Measurements from ENCODE around the gene VGLL2.

The VGLL2 gene, protein sequence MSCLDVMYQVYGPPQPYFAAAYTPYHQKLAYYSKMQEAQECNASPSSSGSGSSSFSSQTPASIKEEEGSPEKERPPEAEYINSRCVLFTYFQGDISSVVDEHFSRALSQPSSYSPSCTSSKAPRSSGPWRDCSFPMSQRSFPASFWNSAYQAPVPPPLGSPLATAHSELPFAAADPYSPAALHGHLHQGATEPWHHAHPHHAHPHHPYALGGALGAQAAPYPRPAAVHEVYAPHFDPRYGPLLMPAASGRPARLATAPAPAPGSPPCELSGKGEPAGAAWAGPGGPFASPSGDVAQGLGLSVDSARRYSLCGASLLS

DNA sequence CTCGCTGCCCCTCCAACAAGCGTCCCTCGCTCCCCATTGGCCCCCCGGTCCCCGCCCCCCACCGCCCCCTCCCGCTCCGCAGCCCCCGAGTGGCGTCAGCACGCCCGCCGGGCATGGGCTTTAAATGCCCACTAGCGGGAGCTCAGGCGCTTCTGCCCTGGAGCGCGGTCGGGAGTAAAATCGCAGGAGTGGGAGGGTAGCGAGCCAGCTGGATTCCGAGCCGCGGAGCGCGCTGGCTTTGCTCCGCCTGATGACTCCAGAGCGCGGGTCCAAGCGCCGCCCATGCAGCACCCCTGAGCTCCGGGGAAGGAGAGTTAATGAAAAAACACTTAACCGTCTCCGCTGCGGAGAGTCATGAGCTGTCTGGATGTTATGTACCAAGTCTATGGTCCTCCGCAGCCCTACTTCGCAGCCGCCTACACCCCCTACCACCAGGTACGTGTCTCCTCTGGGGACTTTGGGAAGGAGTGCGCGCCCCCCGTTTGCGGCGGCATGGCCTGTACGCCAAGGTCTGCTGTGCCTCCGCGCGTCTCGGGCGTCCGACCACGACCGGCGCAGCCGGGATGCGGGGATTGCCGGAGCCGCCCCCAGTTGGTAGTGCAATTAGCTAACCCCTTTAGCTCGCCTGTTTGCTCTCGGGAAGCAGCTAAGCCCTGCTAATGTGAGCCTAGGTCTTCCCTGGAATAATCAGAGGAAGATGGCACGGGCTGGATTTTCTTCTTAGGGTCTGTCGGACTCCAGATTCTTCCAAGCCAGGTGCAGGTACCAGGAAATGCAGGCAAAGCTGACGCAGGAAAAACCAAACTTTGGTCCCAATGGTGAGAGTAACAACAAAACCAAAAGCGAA is at the start of gene VGLL2:
Gene VGLL2, plus strand, starts transcription at position 149 of the 847 bp plus-strand sequence. Its CDS starts 206 bp downstream, at position 355.
- POLR2A ChIA-PET: no interaction called here
- CTCF ChIA-PET: interaction anchor here (1.0 to 1.3 kb wide), 2 partner anchors 9 to 14 kb away, joined by 5 to 7 read pairs; no protein-coding TSS in a partner anchor
- TF ChIP-seq NFRKB (IDR thresholded peaks at IDR 0.05): no peak
- no peak for TF ChIP-seq ELF4 (IDR thresholded peaks at IDR 0.05)
- no peak for TF ChIP-seq CTBP1 (IDR thresholded peaks at IDR 0.05; ENCODE audit: borderline replicate concordance)
- DNase-seq (ENCODE audit: extremely low spot score): peak; percentile 85

DNA sequence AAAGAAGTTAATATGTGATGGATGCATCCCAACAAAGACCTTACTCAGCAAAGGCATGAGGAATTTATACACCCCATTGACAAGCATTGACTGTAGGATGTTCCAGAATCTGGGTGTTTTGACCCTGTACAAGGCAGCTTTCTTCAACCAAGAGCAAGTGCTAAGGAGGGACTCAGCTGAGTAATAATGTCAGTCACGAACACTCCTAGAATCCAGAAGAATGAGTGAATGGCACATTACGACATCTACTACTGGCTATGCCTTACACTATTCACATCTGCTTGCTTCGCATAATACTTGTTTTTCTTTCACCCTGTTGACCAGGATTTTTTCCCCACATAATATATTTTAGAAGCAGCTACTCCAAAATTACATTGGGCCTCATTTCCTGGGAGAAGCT is 42.5 kb upstream of the VGLL2 start:
- DNase-seq (ENCODE audit: extremely low spot score): no peak
- ChIA-PET POLR2A (no interaction called here), CTCF (no interaction called here)
- TF ChIP-seq ARNT (IDR thresholded peaks at IDR 0.05) (no peak), LEF1 (IDR thresholded peaks at IDR 0.05; ENCODE audit: borderline replicate concordance) (no peak), FOXM1 (IDR thresholded peaks at IDR 0.05; ENCODE audit: borderline replicate concordance) (no peak), NFRKB (IDR thresholded peaks at IDR 0.05) (no peak), BHLHE40 (IDR thresholded peaks at IDR 0.05; ENCODE audit: borderline replicate concordance) (no peak), L3MBTL2 (conservative IDR thresholded peaks at IDR 0.05) (no peak), FOXK2 (IDR thresholded peaks at IDR 0.05) (no peak), CTBP1 (IDR thresholded peaks at IDR 0.05; ENCODE audit: borderline replicate concordance) (no peak)
- TF ChIP-seq, protein P1, sequence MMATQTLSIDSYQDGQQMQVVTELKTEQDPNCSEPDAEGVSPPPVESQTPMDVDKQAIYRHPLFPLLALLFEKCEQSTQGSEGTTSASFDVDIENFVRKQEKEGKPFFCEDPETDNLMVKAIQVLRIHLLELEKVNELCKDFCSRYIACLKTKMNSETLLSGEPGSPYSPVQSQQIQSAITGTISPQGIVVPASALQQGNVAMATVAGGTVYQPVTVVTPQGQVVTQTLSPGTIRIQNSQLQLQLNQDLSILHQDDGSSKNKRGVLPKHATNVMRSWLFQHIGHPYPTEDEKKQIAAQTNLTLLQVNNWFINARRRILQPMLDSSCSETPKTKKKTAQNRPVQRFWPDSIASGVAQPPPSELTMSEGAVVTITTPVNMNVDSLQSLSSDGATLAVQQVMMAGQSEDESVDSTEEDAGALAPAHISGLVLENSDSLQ (IDR thresholded peaks at IDR 0.05): no peak

DNA sequence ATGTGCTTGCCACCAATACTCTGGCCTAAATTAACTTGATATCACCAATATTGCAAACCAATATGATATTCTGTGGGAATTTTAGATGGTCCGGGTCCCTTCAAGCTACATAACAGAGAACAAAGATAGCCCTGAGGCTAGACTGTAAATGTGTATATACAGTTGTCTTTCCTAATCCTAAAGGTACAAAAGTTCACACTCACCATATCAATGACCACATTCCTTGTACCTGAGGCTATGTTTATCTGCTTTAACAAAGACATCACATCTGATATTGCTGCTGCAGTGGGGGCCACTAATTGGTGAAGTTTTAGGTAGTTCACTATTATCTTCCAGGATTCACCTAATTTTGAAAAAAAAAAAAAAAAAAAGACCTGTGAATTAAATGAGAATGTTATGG is 38.6 kb upstream of the VGLL2 start:
- DNase-seq (ENCODE audit: extremely low spot score): no peak
- TF ChIP-seq ELF4 (IDR thresholded peaks at IDR 0.05): no peak
- no peak for TF ChIP-seq BHLHE40 (IDR thresholded peaks at IDR 0.05; ENCODE audit: borderline replicate concordance)
- TF ChIP-seq HDGF (IDR thresholded peaks at IDR 0.05; ENCODE audit: borderline replicate concordance): no peak
- TF ChIP-seq SP1 (IDR thresholded peaks at IDR 0.05): no peak
- no peak for TF ChIP-seq FOXA1 (IDR thresholded peaks at IDR 0.05)
- TF ChIP-seq NFRKB (IDR thresholded peaks at IDR 0.05): no peak
- TF ChIP-seq CTBP1 (IDR thresholded peaks at IDR 0.05; ENCODE audit: borderline replicate concordance): no peak
- TF ChIP-seq, protein P1 (IDR thresholded peaks at IDR 0.05): no peak
- no peak for TF ChIP-seq TARDBP (IDR thresholded peaks at IDR 0.05)
- no peak for TF ChIP-seq FOXM1 (IDR thresholded peaks at IDR 0.05; ENCODE audit: borderline replicate concordance)
- no peak for TF ChIP-seq L3MBTL2 (conservative IDR thresholded peaks at IDR 0.05)
- no peak for TF ChIP-seq ZNF384 (IDR thresholded peaks at IDR 0.05)
- ChIA-PET CTCF (interaction anchor here (0.6 kb wide), 1 partner anchor 85 kb away, joined by 3 read pairs; no protein-coding TSS in a partner anchor), POLR2A (no interaction called here)

DNA sequence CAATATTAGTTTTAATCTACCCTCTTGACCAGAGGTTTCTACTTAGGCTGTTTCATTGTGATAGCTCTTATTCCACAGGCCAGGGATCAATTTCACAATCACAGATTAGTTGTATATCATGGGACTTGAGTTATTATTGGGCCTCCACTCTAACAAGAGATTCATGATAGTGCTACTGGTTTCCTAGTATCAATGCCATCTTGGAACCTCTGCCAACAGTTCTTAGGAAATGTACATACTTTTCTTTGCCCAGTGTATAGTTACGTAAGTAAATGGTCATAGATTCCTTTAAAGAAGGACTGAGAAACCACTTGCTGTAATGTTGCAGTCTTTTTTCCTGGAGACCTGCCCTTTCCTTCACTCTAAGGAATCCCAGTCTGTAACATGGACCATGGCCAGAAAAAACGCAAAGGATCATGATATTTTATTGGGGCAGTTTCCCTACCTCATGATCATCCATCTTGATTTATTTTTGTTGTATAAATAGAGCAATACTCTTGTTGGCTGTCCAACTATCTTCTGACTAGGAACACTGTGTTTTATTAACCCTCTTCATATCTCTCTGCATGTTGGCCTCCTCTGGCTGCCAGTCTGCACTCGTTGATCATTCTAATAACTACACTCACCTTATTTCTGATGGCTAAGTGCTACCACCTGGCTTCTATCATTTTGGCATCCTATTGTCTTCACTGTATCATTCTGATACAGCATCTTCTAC is 38.0 kb upstream of the VGLL2 start:
- CTCF ChIA-PET: interaction anchor here (0.6 kb wide), 1 partner anchor 85 kb away, joined by 3 read pairs; no protein-coding TSS in a partner anchor
- no peak for DNase-seq (ENCODE audit: extremely low spot score)
- TF ChIP-seq SUZ12 (IDR thresholded peaks at IDR 0.05) (no peak), ELF4 (IDR thresholded peaks at IDR 0.05) (no peak), ARNT (IDR thresholded peaks at IDR 0.05) (no peak), ZNF384 (IDR thresholded peaks at IDR 0.05) (no peak), FOXM1 (IDR thresholded peaks at IDR 0.05; ENCODE audit: borderline replicate concordance) (no peak), CTBP1 (IDR thresholded peaks at IDR 0.05; ENCODE audit: borderline replicate concordance) (no peak), HDGF (IDR thresholded peaks at IDR 0.05; ENCODE audit: borderline replicate concordance) (no peak), BHLHE40 (IDR thresholded peaks at IDR 0.05; ENCODE audit: borderline replicate concordance) (no peak), LEF1 (IDR thresholded peaks at IDR 0.05; ENCODE audit: borderline replicate concordance) (no peak), SP1 (IDR thresholded peaks at IDR 0.05) (no peak), L3MBTL2 (conservative IDR thresholded peaks at IDR 0.05) (no peak), NFRKB (IDR thresholded peaks at IDR 0.05) (no peak), TARDBP (IDR thresholded peaks at IDR 0.05) (no peak), FOXK2 (IDR thresholded peaks at IDR 0.05) (no peak), FOXA1 (IDR thresholded peaks at IDR 0.05) (no peak)
- TF ChIP-seq, protein P1 (IDR thresholded peaks at IDR 0.05): no peak
- POLR2A ChIA-PET: no interaction called here

DNA sequence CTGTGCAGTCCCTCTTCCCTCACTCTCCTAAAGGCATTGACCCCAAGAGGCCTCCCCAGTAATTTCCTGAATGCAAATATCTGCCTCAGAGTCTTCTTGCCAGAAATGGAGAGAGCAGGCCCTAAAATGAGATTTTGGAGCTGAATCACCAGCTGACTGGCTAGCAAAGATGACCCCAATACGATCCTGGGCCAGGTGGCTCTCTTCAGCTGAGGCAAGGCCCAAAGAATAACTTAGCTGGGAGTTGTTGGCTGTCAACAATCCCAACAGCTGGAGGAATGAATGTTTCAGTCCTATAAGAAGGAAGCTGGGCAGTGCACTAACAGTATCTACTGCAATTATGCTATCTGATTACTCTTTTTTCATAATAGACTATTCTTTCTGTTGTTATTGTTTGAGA is 37.2 kb upstream of the VGLL2 start:
- ChIA-PET POLR2A (no interaction called here), CTCF (no interaction called here)
- TF ChIP-seq BHLHE40 (IDR thresholded peaks at IDR 0.05; ENCODE audit: borderline replicate concordance): no peak
- DNase-seq (ENCODE audit: extremely low spot score): no peak

DNA sequence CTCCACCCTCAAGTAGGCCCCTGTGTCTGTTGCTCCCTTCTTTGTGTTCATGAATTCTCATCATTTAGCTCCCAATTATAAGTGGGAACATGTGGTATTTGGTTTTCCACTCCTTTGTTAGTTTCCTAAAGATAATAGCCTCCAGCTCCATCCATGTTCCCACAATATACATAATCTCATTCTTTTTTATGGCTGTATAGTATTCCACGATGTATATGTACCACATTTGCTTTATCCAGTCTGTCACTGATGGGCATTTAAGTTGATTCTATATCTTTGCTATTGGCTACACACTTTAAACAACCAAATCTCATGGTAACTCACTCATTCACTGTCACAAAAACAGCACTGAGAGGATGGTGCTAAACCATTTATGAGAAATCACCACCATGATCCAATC is 35.5 kb upstream of the VGLL2 start:
- DNase-seq (ENCODE audit: extremely low spot score): no peak
- ChIA-PET CTCF (no interaction called here), POLR2A (no interaction called here)
- no peak for TF ChIP-seq CTBP1 (IDR thresholded peaks at IDR 0.05; ENCODE audit: borderline replicate concordance)
- TF ChIP-seq, protein P1 (IDR thresholded peaks at IDR 0.05): no peak
- no peak for TF ChIP-seq FOXA1 (IDR thresholded peaks at IDR 0.05)

Data from HEK293T (cell line).